ENCODE measurements around the gene SLC34A2.
"Not testable (repeated sequence)": the region's sequence is repeated elsewhere in the genome, so short reads cannot be mapped to it uniquely, and the experiment has no call there.

The SLC34A2 gene

DNA sequence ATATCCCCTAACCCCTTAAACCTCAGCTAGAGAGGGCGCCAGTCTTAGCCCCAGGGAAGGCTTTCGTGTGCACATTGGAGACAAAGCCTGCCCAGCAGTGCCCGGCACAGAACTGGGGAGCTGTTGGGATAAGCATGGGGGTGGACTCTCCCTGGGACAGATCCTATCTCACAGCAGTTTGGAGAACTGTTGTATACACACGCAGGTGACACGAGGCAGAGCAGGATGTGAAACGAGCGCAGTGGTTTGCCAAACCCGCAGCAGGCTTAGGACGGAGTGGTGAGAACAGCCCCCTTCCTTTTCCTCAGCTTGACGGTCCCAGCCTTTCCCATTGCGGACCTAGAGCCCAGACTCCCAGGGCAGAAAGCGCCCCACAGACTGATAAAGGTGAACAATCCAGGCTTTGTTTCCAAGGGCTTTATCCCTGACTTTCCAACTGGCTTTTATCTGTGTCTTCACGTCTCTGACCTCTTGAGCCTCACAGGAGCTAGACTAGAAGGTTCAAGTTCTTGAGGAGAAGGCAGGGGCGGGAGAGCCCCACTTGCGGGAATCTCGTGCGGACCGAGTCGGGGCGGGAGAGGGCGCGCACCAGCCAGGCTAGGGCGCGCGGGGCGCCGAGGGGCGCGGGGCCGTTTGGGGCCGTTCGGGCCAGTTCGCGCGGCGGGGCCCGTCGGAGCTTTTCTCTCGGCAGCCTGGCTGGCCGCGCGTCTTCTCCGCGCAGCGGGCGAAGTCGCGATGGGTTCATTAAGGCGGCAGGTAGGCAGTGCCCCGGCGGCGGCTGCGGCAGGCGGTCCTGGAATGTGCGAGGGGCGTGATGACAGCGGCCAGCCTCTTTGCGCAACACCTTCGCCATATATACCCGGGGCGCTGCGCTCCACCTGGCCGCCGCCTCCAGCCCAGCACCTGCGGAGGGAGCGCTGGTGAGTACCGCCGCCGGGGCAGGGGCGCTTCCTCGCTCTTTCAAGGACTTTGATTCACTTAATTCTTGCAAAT lies at the start of gene SLC34A2:
Gene SLC34A2 (plus strand): TSS at position 881 of the 993 bp plus-strand sequence. CDS start 6,650 bp downstream, outside the sequence.
- DNase-seq (ENCODE audit: low spot score): no peak

- no peak for DNase-seq (ENCODE audit: low spot score)
These were observed 47.0 kb upstream of the SLC34A2 start for GRCh38 chr4:25608644-25609043.

GRCh38 chr4:25609976-25610375 lies 45.7 kb upstream of the SLC34A2 start:
- no peak for DNase-seq (ENCODE audit: low spot score)

GRCh38 chr4:25613613-25614012 lies 42.0 kb upstream of the SLC34A2 start:
- DNase-seq (ENCODE audit: low spot score): not testable (repeated sequence)

DNA sequence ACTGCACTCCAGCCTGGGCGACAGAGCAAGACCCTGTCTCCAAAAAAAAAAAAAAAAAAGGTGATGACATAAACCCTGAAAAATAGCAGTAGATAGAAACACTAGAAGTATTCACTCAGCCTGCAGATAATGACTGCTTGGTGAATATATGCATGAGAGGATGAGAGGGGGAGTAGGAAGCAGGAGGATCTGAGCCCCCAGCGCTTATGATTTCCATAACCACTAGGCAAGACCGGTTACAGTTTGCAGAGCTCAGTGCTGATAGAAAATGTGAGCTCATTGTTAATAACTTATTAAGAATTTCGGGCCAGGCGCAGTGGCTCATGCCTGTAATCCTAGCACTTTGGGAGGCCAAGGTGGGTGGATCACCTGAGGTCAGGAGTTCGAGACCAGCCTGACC lies 40.8 kb upstream of the SLC34A2 start:
- DNase-seq (ENCODE audit: low spot score): no peak

DNA sequence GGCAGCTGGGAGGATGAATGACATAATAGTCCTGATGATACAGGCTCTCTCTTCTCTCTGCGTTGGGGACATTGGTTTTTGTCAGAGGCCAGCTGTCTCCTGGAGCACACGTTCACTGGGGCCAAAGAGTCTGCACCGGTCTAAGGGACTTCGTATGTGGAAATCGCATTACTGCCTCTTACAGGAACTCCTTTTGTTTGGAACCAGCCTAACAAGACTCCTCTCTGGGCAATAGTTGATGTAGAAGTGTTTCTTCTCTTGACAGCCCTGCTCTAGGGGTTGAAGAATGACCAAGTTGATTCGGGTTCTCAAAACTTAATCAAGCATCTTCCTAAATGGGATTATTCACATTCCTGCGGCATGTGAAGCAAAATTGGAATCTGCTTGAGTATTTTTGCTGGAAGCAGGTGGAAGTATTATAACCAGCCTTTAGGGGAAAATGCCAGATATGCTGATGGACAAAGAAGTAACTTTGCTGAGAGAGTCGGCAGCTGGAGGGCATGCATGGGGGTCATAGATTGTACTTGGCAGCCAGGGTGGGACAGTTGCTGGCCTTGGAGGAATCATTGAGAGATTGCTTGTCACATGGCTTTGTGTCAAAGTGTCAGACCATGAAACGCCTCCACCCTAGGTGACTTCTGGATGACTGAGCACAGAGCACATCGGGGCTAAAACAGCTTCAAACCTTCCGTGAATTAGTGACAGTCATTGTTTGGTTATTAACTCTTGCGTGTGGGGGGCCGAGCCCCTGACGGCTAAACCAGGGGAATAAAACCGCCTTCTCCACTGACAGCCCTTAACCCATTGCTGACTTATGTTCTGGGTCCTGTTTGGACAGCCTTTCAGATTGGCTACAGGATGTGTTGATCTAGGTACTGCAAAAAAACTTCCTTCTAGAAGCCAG lies 34.4 kb upstream of the SLC34A2 start:
- DNase-seq (ENCODE audit: low spot score): no peak

DNA sequence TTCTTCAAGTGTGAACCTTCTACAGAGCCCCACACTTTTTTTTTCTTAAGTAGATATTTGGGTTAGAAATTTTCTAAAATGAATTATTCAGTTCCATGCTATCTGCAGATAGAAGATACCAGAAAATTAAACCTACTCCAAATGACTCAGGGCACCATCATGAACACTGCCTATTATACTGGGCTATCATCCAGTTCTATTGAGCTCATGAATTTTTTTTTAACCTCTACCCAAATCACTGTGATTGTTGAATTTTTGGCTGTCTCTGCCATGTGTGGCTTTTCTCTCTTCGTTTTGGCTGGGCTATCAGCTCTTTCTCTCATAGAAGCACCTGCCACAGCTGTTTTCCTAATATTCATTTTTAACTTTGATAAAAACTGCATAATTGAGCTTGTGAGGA lies 31.0 kb upstream of the SLC34A2 start:
- DNase-seq (ENCODE audit: low spot score): no peak

- DNase-seq (ENCODE audit: low spot score): no peak
These were observed 27.2 kb upstream of the SLC34A2 start for GRCh38 chr4:25628451-25628850.

DNA sequence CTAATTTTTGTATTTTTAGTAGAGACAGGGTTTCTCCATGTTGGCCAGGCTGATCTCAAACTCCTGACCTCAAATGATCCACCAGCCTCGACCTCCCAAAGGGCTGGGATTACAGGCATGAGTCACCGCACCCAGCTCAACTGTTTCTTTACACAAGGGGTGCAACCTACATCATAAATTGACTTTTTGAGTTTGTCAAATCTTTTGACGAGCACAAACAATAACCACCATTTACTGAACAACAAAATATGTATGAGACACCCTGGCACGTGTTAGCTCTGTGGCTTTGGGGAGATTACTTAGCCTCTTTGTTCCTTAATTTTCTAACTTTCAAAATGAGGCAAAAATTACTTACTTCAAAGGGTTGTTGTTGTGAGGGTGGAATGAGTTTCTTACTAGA lies 23.5 kb upstream of the SLC34A2 start:
- no peak for DNase-seq (ENCODE audit: low spot score)

GRCh38 chr4:25633541-25633940 lies 22.1 kb upstream of the SLC34A2 start:
- DNase-seq (ENCODE audit: low spot score): no peak

GRCh38 chr4:25635501-25635900 lies 20.1 kb upstream of the SLC34A2 start:
- DNase-seq (ENCODE audit: low spot score): no peak

GRCh38 chr4:25637581-25638220 lies 17.9 kb upstream of the SLC34A2 start:
- no peak for DNase-seq (ENCODE audit: low spot score)

GRCh38 chr4:25638221-25638601 lies 17.4 kb upstream of the SLC34A2 start:
- no peak for DNase-seq (ENCODE audit: low spot score)

GRCh38 chr4:25638806-25639205 lies 16.8 kb upstream of the SLC34A2 start:
- DNase-seq (ENCODE audit: low spot score): no peak

GRCh38 chr4:25650311-25650710 lies 5.3 kb upstream of the SLC34A2 start:
- no peak for DNase-seq (ENCODE audit: low spot score)

- no peak for DNase-seq (ENCODE audit: low spot score)
These were observed 4.0 kb upstream of the SLC34A2 start for GRCh38 chr4:25651682-25652081.

DNA sequence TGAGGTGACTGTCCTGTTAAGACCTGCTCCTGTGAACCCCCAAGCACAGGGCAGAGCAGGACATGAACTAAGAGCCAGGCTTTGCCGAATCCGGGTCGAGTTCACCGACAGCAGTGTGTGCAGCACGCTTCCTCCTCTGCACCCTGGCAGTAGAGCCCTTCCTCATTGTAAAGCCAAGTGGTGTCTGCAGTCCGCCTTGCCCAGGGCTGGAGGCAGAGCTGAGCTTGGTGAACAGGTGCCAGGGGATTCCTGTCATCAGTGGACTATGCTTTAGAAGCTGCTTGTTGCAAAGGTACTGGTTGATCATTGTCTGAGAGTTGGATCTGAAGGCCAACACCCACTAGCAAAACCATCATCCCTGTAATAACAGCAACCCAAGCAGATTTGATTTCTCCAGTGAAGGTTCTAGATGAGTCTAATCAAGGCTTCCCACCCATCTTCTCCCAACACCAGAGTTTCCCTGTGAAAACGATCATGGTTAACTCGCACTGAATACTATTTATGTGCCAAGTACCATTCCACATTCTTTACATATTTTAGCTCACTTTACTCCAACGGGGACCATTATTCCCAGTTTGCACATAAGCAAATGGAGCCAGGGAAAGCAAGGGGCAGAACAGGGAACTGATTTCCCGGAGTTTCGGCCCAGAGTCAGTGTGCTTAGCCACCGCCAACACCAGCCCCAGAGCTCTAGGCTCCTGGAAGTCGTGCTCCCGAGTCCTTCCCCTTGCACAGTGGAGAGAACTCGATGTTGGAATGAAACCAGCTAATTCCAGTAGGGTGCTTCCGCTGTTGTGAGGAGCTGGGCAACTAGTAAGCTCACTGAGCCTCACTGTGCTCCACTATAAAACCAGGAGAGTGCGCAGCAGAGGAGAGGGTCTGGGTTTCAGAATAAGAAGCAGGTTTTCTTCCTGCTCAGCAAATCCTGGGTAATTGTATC lies 1.4 kb upstream of the SLC34A2 start:
- DNase-seq (ENCODE audit: low spot score): no peak

DNA sequence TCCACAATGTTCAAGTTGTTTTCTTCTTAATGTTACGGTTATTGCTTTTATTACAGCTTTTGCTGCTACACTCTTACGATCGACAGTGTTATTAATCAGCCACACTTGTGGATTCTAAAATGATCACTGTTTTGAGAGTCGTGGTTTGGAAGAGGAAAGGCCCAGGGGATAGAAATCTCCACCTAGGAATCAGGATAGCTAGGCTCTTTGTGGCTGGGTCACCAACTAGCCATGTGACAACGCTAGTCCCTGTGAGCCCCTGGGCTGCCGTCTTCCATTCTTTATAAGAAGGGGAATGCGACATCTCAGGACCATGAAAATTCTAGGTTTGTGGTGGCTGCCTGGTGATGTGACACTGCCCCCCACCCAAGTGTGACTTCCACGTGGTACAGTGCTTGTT lies 380 bp downstream of the SLC34A2 start:
- no peak for DNase-seq (ENCODE audit: low spot score)

- DNase-seq (ENCODE audit: low spot score): no peak
These were observed 2.7 kb downstream of the SLC34A2 start for GRCh38 chr4:25658357-25658771.

DNA sequence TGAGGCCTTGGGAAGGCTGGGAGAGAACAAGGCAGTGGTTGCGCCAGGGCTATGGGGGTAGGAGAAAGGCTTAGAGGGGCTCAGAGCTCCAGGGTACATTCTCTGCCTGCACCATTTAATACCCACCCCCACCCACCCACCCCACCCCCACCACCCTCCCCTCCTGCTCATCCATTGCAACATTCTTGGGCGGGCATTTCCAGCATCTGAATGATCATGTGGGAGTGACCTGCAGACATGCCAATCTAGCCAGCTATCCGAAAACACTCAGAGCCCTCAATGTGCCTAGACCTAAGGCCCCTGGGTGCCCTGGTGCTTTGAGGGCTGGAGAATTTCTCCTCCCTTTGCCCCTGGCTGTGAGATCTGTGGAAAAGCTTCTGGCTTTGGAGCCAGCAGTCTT lies 3.1 kb downstream of the SLC34A2 start:
- no peak for DNase-seq (ENCODE audit: low spot score)

- DNase-seq (ENCODE audit: low spot score): not testable (repeated sequence)
These were observed 5.8 kb downstream of the SLC34A2 start for GRCh38 chr4:25661441-25661840.
